T-cell (primary cell): ENCODE measurements around the gene FOXI1. TPM values are rescaled to one million over a fixed set of nuclear protein-coding genes. Genes with fewer than 3 reads are reported as not detected.

ENCODE experiments used
- ATAC-seq, 4 experiments: fragments of 200-7000 bp in 3 of 4; fragments of 150-1000 bp in 1 of 4; cut with Tn5 transposase; replicated peaks in 1 of 4; 1 replicate in 3 of 4; 2 replicates in 1 of 4; pipeline ENCODE4 v1.10.0; 2021; ENCODE audit warnings: moderate library complexity in 3 of 4, mild to moderate bottlenecking in 2 of 4, moderate number of reproducible peaks in 1 of 4
- CTCF ChIA-PET, 2 donors: fragments of 300-600 bp; sonication (Branson Sonifier 250); formaldehyde crosslinking; loops; one replicate each; lab custom pipeline; 2022; ENCODE audit warnings: antibody characterized with exemption in 2 of 2; lab: Charles Lee
- POLR2A ChIA-PET, 2 donors: fragments of 300-600 bp; sonication (Branson Sonifier 250); formaldehyde crosslinking; loops; one replicate each; lab custom pipeline; 2022; ENCODE audit warnings: antibody characterized with exemption in 2 of 2; lab: Charles Lee
- DNase-seq, 35 experiments: peaks; one replicate each; pipeline versions ENCODE4 v3.0.0 to v3.0.0-alpha.2; 2013 to 2023
- H3K27ac ChIP-seq: one replicate; pipeline ENCODE4 v1.5.1; 2013; ENCODE audit warnings: low read length
- H3K27me3 ChIP-seq, 2 experiments: replicated peaks in 1 of 2; 1 replicate in 1 of 2; 2 replicates in 1 of 2; pipeline versions ENCODE4 v1.6.1 to v1.7.0; 2013; ENCODE audit warnings: low read length in 1 of 2, mixed read lengths in 1 of 2; ENCODE audit not compliant: control insufficient read depth in 2 of 2, insufficient read depth in 2 of 2; ENCODE audit errors: extremely low read depth in 1 of 2
- H3K36me3 ChIP-seq, 2 donors: 1 replicate in 1 of 2; 2 replicates in 1 of 2; pipeline versions ENCODE4 v1.6.1 to v1.7.0; 2013; ENCODE audit warnings: low read length in 1 of 2; ENCODE audit not compliant: control insufficient read depth in 2 of 2, insufficient read depth in 1 of 2; ENCODE audit errors: extremely low read depth in 1 of 2
- H3K4me1 ChIP-seq, 2 experiments: 1 replicate in 1 of 2; 2 replicates in 1 of 2; pipeline versions ENCODE4 v1.6.1 to v1.7.0; 2013; ENCODE audit warnings: low read length in 2 of 2, mixed read lengths in 1 of 2; ENCODE audit not compliant: insufficient read depth in 2 of 2, control insufficient read depth in 1 of 2; ENCODE audit errors: extremely low read depth in 1 of 2
- H3K4me3 ChIP-seq, 2 donors: 1 replicate in 1 of 2; 2 replicates in 1 of 2; pipeline versions ENCODE4 v1.5.1 to v1.7.0; 2013; ENCODE audit warnings: mild to moderate bottlenecking in 2 of 2, low read length in 1 of 2, moderate library complexity in 1 of 2; ENCODE audit not compliant: control insufficient read depth in 1 of 2; ENCODE audit errors: extremely low read depth in 1 of 2
- H3K9me3 ChIP-seq: 2 replicates; pipeline ENCODE4 v1.7.0; 2013
- H3K27ac Mint-ChIP-seq, 2 donors: one replicate each; pipeline ENCODE4 v1.8.0; 2020 to 2021; ENCODE audit warnings: mild to moderate bottlenecking in 2 of 2, mixed read lengths in 2 of 2
- H3K27me3 Mint-ChIP-seq, 2 donors: one replicate each; pipeline ENCODE4 v1.8.0; 2021 to 2022; ENCODE audit warnings: mixed read lengths in 2 of 2
- H3K36me3 Mint-ChIP-seq: one replicate; pipeline ENCODE4 v1.8.0; 2021; ENCODE audit warnings: mixed read lengths
- H3K4me1 Mint-ChIP-seq, 3 donors: one replicate each; pipeline ENCODE4 v1.8.0; 2020 to 2022; ENCODE audit warnings: mixed read lengths in 3 of 3, mild to moderate bottlenecking in 1 of 3
- H3K4me3 Mint-ChIP-seq, 3 donors: one replicate each; pipeline ENCODE4 v1.8.0; 2020 to 2022; ENCODE audit warnings: mild to moderate bottlenecking in 3 of 3, mixed read lengths in 3 of 3, moderate library complexity in 3 of 3
- H3K9me3 Mint-ChIP-seq, 3 donors: one replicate each; pipeline ENCODE4 v1.8.0; 2020 to 2022; ENCODE audit warnings: mixed read lengths in 3 of 3
- WGBS: methylation state at CpG from one replicate; pipeline ENCODE4 v1.1.5; 2013; ENCODE audit warnings: missing lambda C conversion rate; ENCODE audit not compliant: insufficient coverage; 5-methylcytosine and 5-hydroxymethylcytosine counted together
- total RNA-seq, 35 experiments: library from RNA in 6 of 35; stranded (reverse) in 6 of 35; fragments of 120-200 nt in 1 of 35; gene quantifications; one replicate each; pipeline versions ENCODE4 v1.2.1 to v1.2.4 and lab custom pipeline; 2013 to 2026

Gene FOXI1
- total RNA-seq, 5 donors from 2014 or later (not counting 1 experiment from before 2014, with no cell fraction given) = 0.16 to 0.35 TPM; not detected in 3

DNA sequence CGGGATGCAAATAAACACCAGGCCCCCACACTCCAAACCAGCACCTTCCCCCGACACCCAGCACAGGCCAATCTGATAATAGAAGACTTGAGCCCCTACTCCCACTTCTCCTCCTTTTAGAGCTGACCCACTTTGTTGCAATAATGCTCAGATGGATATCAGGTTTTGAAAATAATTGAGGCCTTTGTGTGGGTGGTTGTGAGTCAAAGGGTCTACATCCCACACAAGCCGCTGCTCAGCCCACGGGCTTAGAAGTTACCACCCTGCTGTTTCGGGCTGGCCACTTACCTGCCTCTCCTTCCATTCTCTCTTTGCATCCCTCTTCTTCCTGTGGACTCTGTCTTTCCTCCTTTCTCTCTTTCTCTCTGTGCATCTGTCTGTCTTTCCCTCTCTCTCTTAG lies 36.2 kb upstream of the FOXI1 start:
- no peak overlapping the region for H3K4me3 Mint-ChIP-seq
- DNase-seq (no peak), ATAC-seq (no peak)
- ChIA-PET CTCF (no interaction called here), POLR2A (no interaction called here)
- WGBS = 100% methylated on average over 3 of the region's 5 CpGs
- no peak overlapping the region for H3K4me3 ChIP-seq
- peaks cover 28 to 59% of the 10 kb centered on the region in 2 donors for H3K36me3 ChIP-seq
- H3K27me3 ChIP-seq = no peaks in the 10 kb centered on the region
- peaks cover 89% of the 10 kb centered on the region for H3K36me3 Mint-ChIP-seq
- peak overlapping the region in 1 of 2 donors; percentile 9 for H3K27ac Mint-ChIP-seq
- no peaks in the 10 kb centered on the region for H3K9me3 ChIP-seq
- no peak overlapping the region for H3K27ac ChIP-seq
- H3K9me3 Mint-ChIP-seq = no peaks in the 10 kb centered on the region
- no peaks in the 10 kb centered on the region for H3K4me1 Mint-ChIP-seq
- H3K27me3 Mint-ChIP-seq = no peaks in the 10 kb centered on the region
- H3K4me1 ChIP-seq = no peaks in the 10 kb centered on the region

DNA sequence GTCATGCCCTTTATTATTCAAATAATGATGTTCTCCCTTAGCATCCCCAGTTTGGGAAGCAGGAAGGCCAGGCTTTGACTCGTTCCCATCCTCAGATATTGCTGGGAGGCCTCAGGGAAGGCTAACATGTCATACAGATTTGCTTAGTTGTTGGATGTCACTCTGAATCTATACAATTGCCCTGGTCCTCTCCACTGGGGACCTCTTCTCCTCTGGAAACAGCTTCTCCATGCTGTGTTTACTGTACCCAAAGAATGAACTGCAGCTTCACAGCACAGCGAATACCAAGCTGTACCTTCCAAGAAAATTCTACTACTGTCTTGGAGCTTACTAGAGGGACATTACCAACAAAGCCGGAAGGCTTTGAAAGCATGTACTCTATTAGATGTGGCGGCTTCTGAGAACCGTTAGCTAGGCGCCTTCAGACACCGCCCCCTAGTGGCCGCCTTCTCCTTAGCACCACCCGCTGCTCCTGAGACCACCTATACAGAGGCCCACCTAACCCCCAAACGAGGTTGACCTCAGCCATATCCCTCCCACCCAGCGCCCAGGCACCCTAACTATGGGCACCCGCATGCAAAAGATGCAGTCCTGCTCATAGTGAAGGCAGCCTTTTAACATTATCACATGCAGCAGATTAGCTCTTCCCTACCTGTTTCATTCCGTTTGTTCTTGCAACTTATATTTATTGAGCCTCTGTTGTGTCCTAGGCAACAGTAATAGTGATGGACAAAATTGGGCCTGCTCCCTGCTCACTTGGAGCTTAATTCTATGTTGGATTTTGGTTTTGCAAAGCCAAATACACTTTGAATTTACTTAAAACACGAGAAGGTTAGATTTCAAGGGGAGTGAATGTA lies 34.9 kb upstream of the FOXI1 start:
- H3K9me3 Mint-ChIP-seq = no peaks in the 10 kb centered on the region
- no peaks in the 10 kb centered on the region for H3K27me3 Mint-ChIP-seq
- no peak overlapping the region for H3K4me3 ChIP-seq
- H3K4me3 Mint-ChIP-seq = no peak overlapping the region
- H3K27ac ChIP-seq = no peak overlapping the region
- peaks cover 93% of the 10 kb centered on the region for H3K36me3 Mint-ChIP-seq
- H3K4me1 Mint-ChIP-seq = no peaks in the 10 kb centered on the region
- H3K36me3 ChIP-seq = peaks cover 28 to 72% of the 10 kb centered on the region in 2 donors
- no peaks in the 10 kb centered on the region for H3K27me3 ChIP-seq
- ChIA-PET POLR2A (interaction anchor here in 1 of 2 donors (0.6 kb wide), 1 partner anchor 168 kb away, joined by 6 read pairs; no protein-coding TSS in a partner anchor), CTCF (no interaction called here)
- no peaks in the 10 kb centered on the region for H3K9me3 ChIP-seq
- H3K27ac Mint-ChIP-seq = no peak overlapping the region
- H3K4me1 ChIP-seq = no peaks in the 10 kb centered on the region
- ATAC-seq (no peak), DNase-seq (peak in 5 of 35 experiments; percentile 2 to 20 (median 7))
- WGBS = 95% methylated on average over 7 of the region's 14 CpGs

DNA sequence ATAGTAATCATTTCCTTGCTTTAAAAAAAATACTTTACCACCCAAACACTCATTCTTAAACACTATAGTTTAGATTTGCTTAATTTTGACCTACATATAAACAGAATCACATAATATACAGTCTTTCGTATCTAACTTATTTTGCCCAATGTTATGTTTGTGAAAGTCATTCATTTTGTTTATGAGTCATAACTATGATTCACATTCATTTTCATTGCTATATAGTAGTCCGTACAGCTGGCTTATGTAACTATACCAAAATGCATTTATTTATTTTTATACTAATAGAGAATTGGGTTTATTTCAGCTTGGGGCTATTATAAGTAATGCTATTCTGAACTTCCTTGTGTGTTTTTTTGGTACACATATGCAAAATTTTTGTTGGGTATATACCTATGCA lies 33.9 kb upstream of the FOXI1 start:
- Histone ChIP-seq H3K36me3 (peaks cover 28 to 79% of the 10 kb centered on the region in 2 donors), H3K9me3 (no peaks in the 10 kb centered on the region), H3K4me1 (no peaks in the 10 kb centered on the region), H3K4me3 (no peak overlapping the region), H3K27ac (no peak overlapping the region), H3K27me3 (no peaks in the 10 kb centered on the region)
- POLR2A ChIA-PET = no interaction called here
- no peak overlapping the region for H3K4me3 Mint-ChIP-seq
- no peaks in the 10 kb centered on the region for H3K4me1 Mint-ChIP-seq
- H3K27me3 Mint-ChIP-seq = no peaks in the 10 kb centered on the region
- ATAC-seq (no peak), DNase-seq (no peak)
- H3K27ac Mint-ChIP-seq = no peak overlapping the region
- CTCF ChIA-PET = no interaction called here
- peaks cover 95% of the 10 kb centered on the region for H3K36me3 Mint-ChIP-seq
- H3K9me3 Mint-ChIP-seq = no peaks in the 10 kb centered on the region
- no CpG with 5 or more reads among the region's 2 CpGs for WGBS

DNA sequence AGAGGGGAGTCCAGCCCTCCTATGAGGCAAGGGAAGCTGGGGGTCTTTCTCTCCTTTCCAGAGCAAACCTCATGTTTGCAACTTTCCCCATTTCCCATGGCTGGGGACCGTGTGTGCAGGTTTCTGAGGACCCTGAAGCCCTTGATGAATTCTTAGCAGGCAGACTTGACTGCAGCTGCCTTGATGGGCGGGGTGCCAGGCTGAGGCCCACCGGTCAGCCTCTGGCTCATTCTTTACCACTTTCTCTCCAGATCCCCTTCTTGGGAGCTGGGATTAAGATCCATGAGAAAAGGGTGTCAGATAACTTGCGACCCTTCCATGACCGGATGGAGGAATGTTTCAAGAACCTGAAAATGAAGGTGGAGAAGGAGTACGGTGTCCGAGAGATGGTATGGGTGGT lies 30.0 kb upstream of the FOXI1 start:
- Histone ChIP-seq H3K9me3 (no peaks in the 10 kb centered on the region), H3K4me3 (no peak overlapping the region), H3K27me3 (no peaks in the 10 kb centered on the region), H3K36me3 (peaks cover 15 to 78% of the 10 kb centered on the region in 2 donors), H3K27ac (no peak overlapping the region), H3K4me1 (no peaks in the 10 kb centered on the region)
- 100% methylated on average over 5 of the region's 7 CpGs for whole genome bisulfite sequencing
- ATAC-seq (no peak), DNase-seq (no peak)
- peaks cover 91% of the 10 kb centered on the region for H3K36me3 Mint-ChIP-seq
- H3K9me3 Mint-ChIP-seq = no peaks in the 10 kb centered on the region
- H3K27ac Mint-ChIP-seq = no peak overlapping the region
- CTCF ChIA-PET = no interaction called here
- POLR2A ChIA-PET = no interaction called here
- H3K27me3 Mint-ChIP-seq = no peaks in the 10 kb centered on the region
- no peaks in the 10 kb centered on the region for H3K4me1 Mint-ChIP-seq
- H3K4me3 Mint-ChIP-seq = no peak overlapping the region

DNA sequence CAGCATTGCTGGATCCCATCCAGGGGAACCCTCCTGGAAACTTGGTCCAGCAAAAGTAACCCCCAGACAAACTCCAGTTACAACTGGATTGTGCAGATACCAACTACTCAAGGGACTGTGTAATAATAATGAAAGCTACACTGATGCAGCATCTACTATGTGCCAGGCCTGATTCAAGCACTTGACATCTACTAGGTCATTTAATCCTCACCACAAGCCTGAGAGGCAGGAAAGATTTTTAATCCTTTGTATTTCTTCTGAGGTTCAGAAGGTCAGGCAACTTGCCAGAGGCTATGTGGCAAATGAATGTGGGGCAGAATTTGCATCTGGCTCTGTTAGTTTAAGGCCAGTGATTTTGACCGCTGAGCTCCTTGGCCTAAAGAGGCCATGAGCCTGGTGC lies 29.5 kb upstream of the FOXI1 start:
- no peak overlapping the region for H3K27ac Mint-ChIP-seq
- CTCF ChIA-PET = no interaction called here
- H3K4me3 Mint-ChIP-seq = no peak overlapping the region

DNA sequence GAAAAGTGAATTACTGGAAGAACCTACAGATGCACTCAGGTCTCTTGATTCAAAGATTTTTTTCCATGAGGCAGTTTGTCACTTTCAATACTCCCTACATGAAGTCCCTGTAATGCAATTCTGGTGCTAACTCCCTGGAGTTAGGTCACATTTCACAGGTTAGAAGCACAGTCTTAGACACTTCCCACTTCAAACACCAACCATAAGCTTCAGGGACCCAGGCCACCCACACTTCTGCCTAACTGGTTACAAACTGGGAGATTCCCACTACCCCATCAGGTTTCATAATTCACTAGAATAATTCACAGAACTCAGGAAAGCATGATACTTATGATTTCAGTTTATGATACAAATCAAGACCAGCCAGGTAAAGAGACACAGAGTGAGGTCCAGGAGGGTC lies 29.0 kb upstream of the FOXI1 start:
- no peaks in the 10 kb centered on the region for H3K9me3 Mint-ChIP-seq
- CTCF ChIA-PET = no interaction called here
- peaks cover 91% of the 10 kb centered on the region for H3K36me3 Mint-ChIP-seq
- H3K36me3 ChIP-seq = peaks cover 16 to 84% of the 10 kb centered on the region in 2 donors
- H3K27ac Mint-ChIP-seq = no peak overlapping the region
- H3K4me1 Mint-ChIP-seq = no peaks in the 10 kb centered on the region
- no peak overlapping the region for H3K27ac ChIP-seq
- H3K27me3 ChIP-seq = no peaks in the 10 kb centered on the region
- ATAC-seq (no peak), DNase-seq (no peak)
- no peaks in the 10 kb centered on the region for H3K4me1 ChIP-seq
- H3K4me3 ChIP-seq = no peak overlapping the region
- H3K27me3 Mint-ChIP-seq = no peaks in the 10 kb centered on the region
- no peaks in the 10 kb centered on the region for H3K9me3 ChIP-seq
- POLR2A ChIA-PET = no interaction called here
- H3K4me3 Mint-ChIP-seq = no peak overlapping the region

More for the DNA sequence above, 29.5 kb upstream of the FOXI1 start:
- H3K27me3 ChIP-seq = no peaks in the 10 kb centered on the region
- no peaks in the 10 kb centered on the region for H3K4me1 ChIP-seq
- H3K36me3 ChIP-seq = peaks cover 16 to 80% of the 10 kb centered on the region in 2 donors
- H3K9me3 Mint-ChIP-seq = no peaks in the 10 kb centered on the region
- H3K4me1 Mint-ChIP-seq = no peaks in the 10 kb centered on the region
- H3K36me3 Mint-ChIP-seq = peaks cover 91% of the 10 kb centered on the region
- H3K9me3 ChIP-seq = no peaks in the 10 kb centered on the region
- POLR2A ChIA-PET = no interaction called here
- no peak overlapping the region for H3K4me3 ChIP-seq
- DNase-seq = no peak
- no peaks in the 10 kb centered on the region for H3K27me3 Mint-ChIP-seq
- no peak for ATAC-seq
- H3K27ac ChIP-seq = no peak overlapping the region
- no CpG with 5 or more reads among the region's 1 CpG for WGBS
